NT2/D1 (cell line): Measurements from ENCODE around the gene TRIM5.

ENCODE experiments used
- SUZ12 ChIP-seq: IDR thresholded peaks from 2 replicates; pipeline ENCODE4 v1.6.1; 2011; ENCODE audit not compliant: insufficient read length, insufficient read depth; ENCODE audit errors: extremely low read depth
- YY1 ChIP-seq: IDR thresholded peaks from 2 replicates; pipeline ENCODE4 v1.6.1; 2011; ENCODE audit not compliant: insufficient read length, insufficient read depth
- ZNF274 ChIP-seq: IDR thresholded peaks from 2 replicates; pipeline ENCODE4 v1.6.1; 2011; ENCODE audit warnings: mild to moderate bottlenecking, low read depth, low read length

DNA sequence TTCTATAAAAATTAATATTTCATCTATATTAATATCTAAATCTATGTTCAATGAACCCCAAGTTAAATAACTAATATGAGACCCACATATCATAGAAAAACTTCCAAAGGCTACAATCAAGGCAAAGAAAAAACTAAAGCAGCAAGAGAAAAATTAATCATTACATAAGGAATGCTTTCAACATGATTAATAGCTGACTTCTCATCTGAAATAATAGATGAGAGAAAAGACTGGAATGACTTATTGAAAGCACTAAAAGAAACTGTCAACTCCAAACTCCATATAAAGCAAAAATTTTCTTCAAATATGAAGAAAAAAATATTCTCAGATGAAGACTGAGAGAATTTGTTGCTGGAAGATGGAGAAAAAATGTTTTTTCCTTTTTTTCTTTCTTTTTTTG lies 13.0 kb downstream of the TRIM5 start:
- TF ChIP-seq YY1 = no peak
- no peak for TF ChIP-seq ZNF274
- no peak for TF ChIP-seq SUZ12
